Left ventricle myocardium inferior (tissue), 1 donor: ENCODE measurements around the gene UCK1. TPM values are rescaled to one million over a fixed set of nuclear protein-coding genes. Genes with fewer than 3 reads are reported as not detected.

Source experiments
- DNase-seq: peaks from one replicate; pipeline ENCODE4 v3.0.0-alpha.2; 2020
- H3K27ac ChIP-seq: fragments of 200-600 bp; replicated peaks from 2 replicates; pipeline ENCODE4 v1.8.0; 2021
- H3K27me3 ChIP-seq: fragments of 200-600 bp; 2 replicates; pipeline ENCODE4 v1.8.0; 2021; ENCODE audit warnings: low read depth
- H3K36me3 ChIP-seq: fragments of 200-600 bp; 2 replicates; pipeline ENCODE4 v1.8.0; 2021
- H3K4me1 ChIP-seq: fragments of 200-600 bp; 2 replicates; pipeline ENCODE4 v1.8.0; 2021
- H3K4me3 ChIP-seq: fragments of 200-600 bp; 2 replicates; pipeline ENCODE4 v1.8.0; 2021; ENCODE audit warnings: mild to moderate bottlenecking, moderate library complexity
- H3K9me3 ChIP-seq: fragments of 200-600 bp; replicated peaks from 2 replicates; pipeline ENCODE4 v1.8.0; 2021
- CTCF ChIP-seq: fragments of 200-600 bp; IDR thresholded peaks from 2 replicates; pipeline ENCODE4 v1.8.0; 2021; ENCODE audit warnings: antibody characterized with exemption, mild to moderate bottlenecking, borderline replicate concordance
- intact Hi-C: fragments of 100-400 bp; cut with micrococcal nuclease; formaldehyde crosslinking; loops from one replicate; pipeline ENCODE4 v1.11.0; 2022
- total RNA-seq: library from RNA; stranded (reverse); fragmentation: NEBNext Ultra II Directional; extraction: Animal tissue kit (Norgen Biotek cat#: 25700); gene quantifications from one replicate; pipeline ENCODE4 v1.2.1, GENCODE V29; 2021
- donor health status: DM: no; HTN: yes; CAD: no; lungs with severe emphysema.

Gene UCK1
- total RNA-seq, 1 donor from 2014 or later, result 23.0 TPM

GRCh38 chr9:131546336-131547084, 15.4 kb upstream of the UCK1 start:
- TF ChIP-seq CTCF, result no peak
- H3K9me3 ChIP-seq, result peaks cover 26% of the 10 kb centered on the region
- H3K27me3 ChIP-seq, result peaks cover 78% of the 10 kb centered on the region
- no peak for DNase-seq
- H3K4me3 ChIP-seq, result peak overlapping the region; percentile 42
- H3K27ac ChIP-seq, result no peak overlapping the region
- no peaks in the 10 kb centered on the region for H3K36me3 ChIP-seq
- H3K4me1 ChIP-seq, result peaks cover 21% of the 10 kb centered on the region
- intact Hi-C loops, result no loop called here

GRCh38 chr9:131545786-131546335, 14.8 kb upstream of the UCK1 start:
- intact Hi-C loops, result no loop called here
- H3K27ac ChIP-seq, result no peak overlapping the region
- H3K36me3 ChIP-seq, result no peaks in the 10 kb centered on the region
- TF ChIP-seq CTCF, result no peak
- H3K4me3 ChIP-seq, result peak overlapping the region; percentile 42
- H3K9me3 ChIP-seq, result peaks cover 26% of the 10 kb centered on the region
- peaks cover 73% of the 10 kb centered on the region for H3K27me3 ChIP-seq
- DNase-seq, result no peak
- peaks cover 21% of the 10 kb centered on the region for H3K4me1 ChIP-seq

GRCh38 chr9:131545003-131545785, 14.1 kb upstream of the UCK1 start, which contains the start of gene PRRT1B:
PRRT1B (plus strand) TSS chr9:131545523; CDS start chr9:131545616, 93 bp downstream.
- Histone ChIP-seq H3K27ac (no peak within 1 kb of the TSS), H3K36me3 (no peaks in the 10 kb centered on the region), H3K4me1 (peaks cover 21% of the 10 kb centered on the region), H3K9me3 (peaks cover 26% of the 10 kb centered on the region), H3K27me3 (peaks cover 67% of the 10 kb centered on the region), H3K4me3 (peak within 1 kb of the TSS; percentile 42)
- no peak for DNase-seq
- intact Hi-C loops, result no loop called here
- no peak for TF ChIP-seq CTCF

- Histone ChIP-seq H3K27ac (no peak overlapping the region), H3K27me3 (peaks cover 47% of the 10 kb centered on the region)
Observed at GRCh38 chr9:131543141-131543540, 12.1 kb upstream of the UCK1 start.

More at GRCh38 chr9:131543141-131543540, 12.1 kb upstream of the UCK1 start:
- no peak for DNase-seq
- no peaks in the 10 kb centered on the region for H3K36me3 ChIP-seq
- peaks cover 26% of the 10 kb centered on the region for H3K9me3 ChIP-seq
- intact Hi-C loops, result no loop called here
- TF ChIP-seq CTCF, result no peak
- H3K4me1 ChIP-seq, result peaks cover 21% of the 10 kb centered on the region
- no peak overlapping the region for H3K4me3 ChIP-seq
